Measurements from ENCODE around the gene METAP1D.
A peak's percentile ranks its signal among the peaks of the same experiment; 100 is the strongest.
"Not testable (repeated sequence)": the region's sequence is repeated elsewhere in the genome, so short reads cannot be mapped to it uniquely, and the experiment has no call there.

Gene METAP1D

DNA sequence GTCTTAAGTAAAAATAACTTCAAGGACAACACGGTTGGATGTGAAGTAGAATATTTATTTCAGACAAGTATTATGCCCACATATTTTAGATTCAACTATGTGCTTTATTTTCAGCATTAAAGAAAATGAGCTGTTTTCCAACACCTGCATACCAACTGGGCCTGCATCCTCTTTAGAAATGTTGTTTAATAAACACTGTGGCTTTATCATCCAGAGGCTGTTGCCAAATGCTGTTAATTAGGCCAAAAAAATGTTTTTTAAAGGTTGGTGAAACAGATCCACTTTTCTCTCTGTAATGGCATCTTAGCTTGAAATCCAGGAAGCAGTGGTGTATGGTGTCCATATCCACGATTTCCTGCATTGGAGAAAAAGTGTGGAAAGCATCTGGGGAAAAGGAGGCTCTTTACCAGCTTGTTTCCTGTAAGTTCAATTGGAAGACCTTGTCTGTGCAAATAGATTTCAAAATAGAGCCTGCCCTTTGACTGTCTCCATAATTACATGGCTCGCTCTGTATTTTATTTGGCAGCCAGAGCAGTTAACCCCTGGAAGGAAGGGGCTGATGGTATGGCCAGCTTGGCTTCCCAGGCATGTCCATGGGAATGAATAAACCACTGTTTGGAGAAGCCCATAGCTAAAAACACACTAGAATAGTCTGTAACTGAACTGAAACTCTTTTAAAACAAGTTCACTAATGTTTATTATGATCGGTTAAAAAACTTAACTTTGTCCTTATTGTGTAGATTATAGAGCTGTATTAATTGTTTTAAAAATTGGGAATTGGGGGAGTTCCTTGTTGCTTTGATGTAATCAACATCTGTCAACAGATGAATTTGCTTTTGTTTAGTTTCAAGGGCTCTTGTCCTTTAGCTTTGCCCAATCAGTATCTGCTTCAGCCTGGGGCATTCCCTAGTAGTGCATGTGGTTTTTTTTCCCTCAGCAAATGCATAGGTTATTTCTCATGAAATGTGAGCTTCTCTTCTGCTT, 52.5 kb downstream of the METAP1D start:
- in situ Hi-C loops (cut with HindIII; ENCODE audit: low sequenced_read_pairs) = no loop called here
- no peak for TF ChIP-seq CTCF (IDR thresholded peaks at IDR 0.05; ENCODE audit: low read depth, low read length)
- no peak overlapping the region for H3K4me3 ChIP-seq (ENCODE audit: low read depth, low read length)
- peak; percentile 26 for DNase-seq (ENCODE audit: low read depth, low spot score)

DNA sequence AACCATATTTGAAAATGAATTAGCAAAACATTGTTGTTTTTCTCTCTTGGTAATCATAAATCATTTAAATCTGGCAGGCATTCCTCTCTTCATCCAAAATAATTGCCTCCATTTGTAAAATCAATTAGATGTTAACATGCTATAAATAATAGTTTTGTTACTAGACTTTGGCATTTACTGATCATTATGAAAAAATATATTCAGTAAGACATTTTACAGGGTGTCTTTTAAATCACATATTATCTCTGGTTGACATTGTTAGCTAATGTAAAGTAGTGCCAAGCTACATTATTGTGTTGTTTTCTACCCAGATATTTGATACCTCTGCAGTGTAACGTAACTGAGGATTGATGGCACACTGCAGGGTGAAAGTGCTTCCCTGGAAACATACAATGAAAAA, 53.7 kb downstream of the METAP1D start:
- TF ChIP-seq CTCF (IDR thresholded peaks at IDR 0.05; ENCODE audit: low read depth, low read length) = no peak
- in situ Hi-C loops (cut with HindIII; ENCODE audit: low sequenced_read_pairs) = no loop called here
- no peak overlapping the region for H3K4me3 ChIP-seq (ENCODE audit: low read depth, low read length)
- no peak for DNase-seq (ENCODE audit: low read depth, low spot score)

GRCh38 chr2:172056293-172056692, 56.5 kb downstream of the METAP1D start:
- in situ Hi-C loops (cut with HindIII; ENCODE audit: low sequenced_read_pairs) = no loop called here

DNA sequence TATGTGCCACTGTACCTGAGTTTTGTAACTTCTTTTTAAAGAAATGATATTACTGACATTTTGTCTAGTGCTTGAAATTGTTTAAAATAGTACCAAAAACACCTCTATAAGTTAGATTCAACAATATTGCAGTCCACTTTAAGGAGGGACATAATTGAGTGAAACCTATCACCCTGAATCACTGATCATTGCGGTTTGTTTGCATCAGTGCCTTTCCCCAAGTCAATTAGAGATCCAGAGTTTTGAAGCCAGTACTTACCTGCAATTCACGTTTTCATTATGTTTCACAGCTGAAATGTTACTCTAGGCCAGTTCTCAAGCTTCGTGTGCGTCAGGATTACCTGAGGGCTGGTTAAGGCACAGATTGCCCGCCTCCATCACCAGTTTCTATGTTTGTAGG, 58.9 kb downstream of the METAP1D start:
- no peak for TF ChIP-seq CTCF (IDR thresholded peaks at IDR 0.05; ENCODE audit: low read depth, low read length)
- in situ Hi-C loops (cut with HindIII; ENCODE audit: low sequenced_read_pairs) = no loop called here
- H3K4me3 ChIP-seq (ENCODE audit: low read depth, low read length) = no peak overlapping the region
- no peak for DNase-seq (ENCODE audit: low read depth, low spot score)

More at GRCh38 chr2:172056293-172056692, 56.5 kb downstream of the METAP1D start:
- no peak for DNase-seq (ENCODE audit: low read depth, low spot score)
- H3K4me3 ChIP-seq (ENCODE audit: low read depth, low read length) = no peak overlapping the region
- TF ChIP-seq CTCF (IDR thresholded peaks at IDR 0.05; ENCODE audit: low read depth, low read length) = no peak

DNA sequence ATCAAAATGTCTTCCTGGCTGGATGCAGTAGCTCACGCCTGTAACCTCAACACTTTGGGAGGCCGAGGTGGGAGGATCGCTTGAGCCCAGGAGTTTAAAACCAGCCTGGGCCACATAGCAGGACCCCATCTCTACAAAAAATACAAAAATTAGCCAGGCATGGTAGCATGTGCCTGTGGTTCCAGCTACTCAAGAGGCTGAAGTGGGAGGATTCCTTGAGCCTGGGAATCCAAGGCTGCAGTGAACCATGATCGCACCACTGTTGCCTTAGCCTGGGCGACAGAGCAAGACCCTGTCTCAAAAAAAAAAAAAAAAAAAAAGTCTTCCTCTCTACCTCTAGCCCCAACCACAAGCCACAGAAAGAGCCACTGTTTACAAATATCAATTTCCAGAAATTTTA, 60.4 kb downstream of the METAP1D start:
- DNase-seq (ENCODE audit: low read depth, low spot score); in situ Hi-C loops (cut with HindIII; ENCODE audit: low sequenced_read_pairs); H3K4me3 ChIP-seq (ENCODE audit: low read depth, low read length): not testable (repeated sequence)

DNA sequence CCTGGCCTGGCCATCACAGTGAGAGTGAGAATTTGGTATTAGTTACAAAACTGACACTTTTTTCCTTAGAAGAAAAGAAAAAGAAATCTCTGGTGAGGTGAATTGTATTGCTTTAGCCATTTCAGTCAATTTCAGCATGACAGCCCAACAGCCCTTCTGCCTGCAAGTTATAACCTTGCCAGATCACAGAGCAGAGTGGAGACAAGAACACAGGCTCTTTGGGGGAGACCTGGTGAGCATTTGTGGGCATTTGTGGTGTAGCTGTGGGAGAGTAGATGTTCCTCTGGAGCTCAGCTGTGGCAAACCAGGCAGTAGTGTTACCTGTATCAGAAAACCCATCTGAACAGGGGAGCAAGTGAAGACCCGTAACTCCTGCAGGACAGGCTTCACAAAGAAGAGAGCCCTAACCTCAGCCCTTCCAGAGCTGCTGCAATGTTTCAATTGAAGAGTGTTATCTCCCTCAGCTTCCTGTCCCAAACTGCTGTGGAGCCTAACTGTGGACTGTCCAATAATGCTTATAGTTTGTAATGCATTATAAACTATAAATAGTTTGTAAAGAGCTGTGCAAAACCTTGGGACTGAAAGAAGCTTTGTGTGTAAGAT, 62.8 kb downstream of the METAP1D start:
- no peak for TF ChIP-seq CTCF (IDR thresholded peaks at IDR 0.05; ENCODE audit: low read depth, low read length)
- in situ Hi-C loops (cut with HindIII; ENCODE audit: low sequenced_read_pairs) = no loop called here
- H3K4me3 ChIP-seq (ENCODE audit: low read depth, low read length) = no peak overlapping the region
- DNase-seq (ENCODE audit: low read depth, low spot score) = no peak

- H3K4me3 ChIP-seq (ENCODE audit: low read depth, low read length) = no peak overlapping the region
- no peak for DNase-seq (ENCODE audit: low read depth, low spot score)
- TF ChIP-seq CTCF (IDR thresholded peaks at IDR 0.05; ENCODE audit: low read depth, low read length) = no peak
- in situ Hi-C loops (cut with HindIII; ENCODE audit: low sequenced_read_pairs) = no loop called here
These were observed 63.7 kb downstream of the METAP1D start for GRCh38 chr2:172063446-172063845.

Data from astrocyte of the spinal cord (primary cell).